HG03280 (cell line): ENCODE measurements around the gene PRDM9.
"Not testable (repeated sequence)": the region's sequence is repeated elsewhere in the genome, so short reads cannot be mapped to it uniquely, and the experiment has no call there.

Experiments
- ATAC-seq: cut with Tn5 transposase; IDR thresholded peaks from one replicate; pipeline ENCODE4 v1.9.1; 2021; ENCODE audit warnings: mild to moderate bottlenecking, moderate library complexity; ENCODE audit not compliant: unreplicated experiment

PRDM9 gene

GRCh38 chr5:23507278-23507685 lies at the start of gene PRDM9:
Gene PRDM9 (plus strand): TSS chr5:23507609. CDS start chr5:23509034, 1,425 bp downstream.
- no peak for ATAC-seq

GRCh38 chr5:23457780-23458179 lies 49.6 kb upstream of the PRDM9 start:
- no peak for ATAC-seq

GRCh38 chr5:23459214-23459613 lies 48.2 kb upstream of the PRDM9 start:
- ATAC-seq = no peak

GRCh38 chr5:23461576-23461975 lies 45.8 kb upstream of the PRDM9 start:
- ATAC-seq = no peak

- no peak for ATAC-seq
Observed at GRCh38 chr5:23466401-23466912, 41.0 kb upstream of the PRDM9 start.

- ATAC-seq = no peak
Observed at GRCh38 chr5:23468658-23469057, 38.8 kb upstream of the PRDM9 start.

GRCh38 chr5:23473915-23474314 lies 33.5 kb upstream of the PRDM9 start:
- no peak for ATAC-seq

- no peak for ATAC-seq
Observed at GRCh38 chr5:23474315-23474714, 33.1 kb upstream of the PRDM9 start.

- no peak for ATAC-seq
Observed at GRCh38 chr5:23476580-23476979, 30.8 kb upstream of the PRDM9 start.

- no peak for ATAC-seq
Observed at GRCh38 chr5:23482642-23483041, 24.8 kb upstream of the PRDM9 start.

GRCh38 chr5:23483090-23483489 lies 24.3 kb upstream of the PRDM9 start:
- no peak for ATAC-seq

- ATAC-seq = no peak
Observed at GRCh38 chr5:23484096-23484495, 23.3 kb upstream of the PRDM9 start.

- ATAC-seq = not testable (repeated sequence)
Observed at GRCh38 chr5:23486227-23486626, 21.2 kb upstream of the PRDM9 start.

GRCh38 chr5:23490993-23491392 lies 16.4 kb upstream of the PRDM9 start:
- no peak for ATAC-seq

- no peak for ATAC-seq
Observed at GRCh38 chr5:23494558-23494957, 12.9 kb upstream of the PRDM9 start.

GRCh38 chr5:23496576-23496975 lies 10.8 kb upstream of the PRDM9 start:
- ATAC-seq = no peak

GRCh38 chr5:23506329-23507236 lies 826 bp upstream of the PRDM9 start:
- no peak for ATAC-seq

GRCh38 chr5:23510434-23510833 lies 3.0 kb downstream of the PRDM9 start:
- not testable (repeated sequence) for ATAC-seq

GRCh38 chr5:23522553-23522952 lies 15.1 kb downstream of the PRDM9 start:
- ATAC-seq = no peak

GRCh38 chr5:23523031-23523430 lies 15.6 kb downstream of the PRDM9 start:
- ATAC-seq = no peak

- ATAC-seq = no peak
Observed at GRCh38 chr5:23523998-23524397, 16.6 kb downstream of the PRDM9 start.

GRCh38 chr5:23525751-23526150 lies 18.3 kb downstream of the PRDM9 start:
- ATAC-seq = no peak
